GM19452 (cell line): ENCODE data around the gene ATAD3C.
"Not testable (repeated sequence)": the region's sequence is repeated elsewhere in the genome, so short reads cannot be mapped to it uniquely, and the experiment has no call there.

ENCODE experiments used
- ATAC-seq: cut with Tn5 transposase; IDR thresholded peaks from one replicate; pipeline ENCODE4 v1.9.1; 2021; ENCODE audit not compliant: unreplicated experiment

Gene ATAD3C

GRCh38 chr1:1494311-1494710 lies 44.8 kb downstream of the ATAD3C start:
- not testable (repeated sequence) for ATAC-seq

DNA sequence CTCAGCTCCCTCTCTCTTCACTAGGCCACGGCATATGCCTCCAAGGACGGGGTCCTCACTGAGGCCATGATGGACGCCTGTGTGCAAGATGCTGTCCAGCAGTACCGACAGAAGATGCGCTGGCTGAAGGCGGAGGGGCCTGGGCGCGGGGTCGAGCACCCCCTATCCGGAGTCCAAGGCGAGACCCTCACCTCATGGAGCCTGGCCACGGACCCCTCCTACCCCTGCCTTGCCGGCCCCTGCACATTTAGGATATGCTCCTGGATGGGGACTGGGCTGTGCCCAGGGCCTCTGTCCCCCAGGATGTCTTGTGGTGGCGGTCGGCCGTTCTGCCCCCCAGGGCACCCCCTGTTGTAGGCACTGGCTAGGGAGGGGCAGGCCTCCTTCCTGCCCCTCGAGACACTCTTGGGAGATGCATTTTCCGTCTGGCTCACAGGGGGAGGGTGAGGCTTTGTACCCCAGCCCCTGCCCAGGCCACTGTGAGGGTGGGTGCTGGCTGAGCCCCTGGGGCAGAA lies 46.0 kb downstream of the ATAD3C start:
- not testable (repeated sequence) for ATAC-seq

GRCh38 chr1:1504777-1505365 lies 55.4 kb downstream of the ATAD3C start:
- not testable (repeated sequence) for ATAC-seq

DNA sequence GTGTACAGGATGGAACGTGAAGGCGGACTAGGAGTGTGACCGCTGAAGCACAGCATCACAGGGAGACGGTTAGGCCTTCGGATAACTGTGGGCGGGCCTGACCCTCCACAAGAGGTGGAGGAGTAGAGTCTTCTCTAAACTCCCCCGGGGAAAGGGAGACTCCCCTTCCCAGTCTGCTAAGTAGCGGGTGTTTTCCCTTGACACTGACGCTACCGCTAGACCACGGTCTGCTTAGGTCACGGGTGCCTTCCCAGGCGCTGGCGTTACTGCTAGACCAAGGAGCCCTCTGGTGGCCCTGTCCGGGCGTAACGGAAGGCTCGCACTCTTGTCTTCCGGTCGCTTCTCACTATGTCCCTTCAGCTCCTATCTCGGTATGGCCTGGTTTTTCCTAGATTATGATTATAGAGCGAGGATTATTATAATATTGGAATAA lies 55.9 kb downstream of the ATAD3C start:
- ATAC-seq = not testable (repeated sequence)

- ATAC-seq = not testable (repeated sequence)
Observed at GRCh38 chr1:1505801-1506200, 56.3 kb downstream of the ATAD3C start.

DNA sequence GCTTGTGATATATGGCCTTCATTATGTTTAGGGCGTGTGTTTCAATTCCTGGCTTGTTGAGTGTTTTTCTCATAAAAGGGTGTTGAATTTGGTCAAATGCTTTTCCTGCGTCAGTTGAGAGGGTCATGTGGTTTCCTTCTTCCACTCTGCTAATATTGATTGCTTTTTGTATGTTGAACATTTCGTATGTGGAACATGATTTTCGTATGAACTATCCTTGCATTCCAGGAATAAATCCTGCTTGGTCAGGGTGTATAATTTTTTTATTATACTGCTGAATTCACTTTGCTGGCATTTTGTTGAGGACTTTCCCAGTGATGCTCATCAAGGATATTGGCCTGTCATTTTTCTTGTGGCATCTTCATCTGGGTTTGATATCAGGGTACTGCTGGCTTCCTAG lies 57.8 kb downstream of the ATAD3C start:
- ATAC-seq = no peak

DNA sequence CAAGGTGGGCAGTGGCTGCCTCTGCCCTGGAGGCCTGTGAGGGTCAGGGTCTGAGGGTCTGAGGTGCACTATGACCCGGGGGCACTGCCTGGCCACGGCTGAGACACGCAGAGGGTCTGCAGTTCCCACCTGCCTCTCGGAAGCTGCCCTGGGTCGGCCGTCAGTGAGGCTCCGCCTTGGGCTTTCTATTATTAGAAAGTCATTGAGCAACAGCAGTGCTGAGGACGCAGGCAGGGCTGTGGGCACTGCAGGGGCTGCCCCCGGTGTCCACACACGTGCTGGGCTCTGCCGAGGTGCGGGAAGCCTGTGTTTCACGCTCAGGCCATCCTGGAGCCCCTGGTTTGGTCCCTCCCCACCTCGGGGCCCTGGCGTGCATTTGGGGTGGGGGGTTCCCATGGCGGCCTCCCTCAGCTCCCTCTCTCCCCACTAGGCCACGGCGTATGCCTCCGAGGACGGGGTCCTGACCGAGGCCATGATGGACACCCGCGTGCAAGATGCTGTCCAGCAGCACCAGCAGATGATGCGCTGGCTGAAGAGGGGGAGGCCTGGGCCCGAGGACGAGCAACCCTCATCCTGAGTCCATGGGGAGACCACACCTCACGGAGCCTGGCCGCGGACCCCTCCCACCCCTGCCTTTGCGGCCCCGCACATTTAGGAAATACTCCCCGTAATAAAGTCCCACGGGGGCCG lies 59.4 kb downstream of the ATAD3C start:
- not testable (repeated sequence) for ATAC-seq

- not testable (repeated sequence) for ATAC-seq
Observed at GRCh38 chr1:1509465-1509850, 60.0 kb downstream of the ATAD3C start.

DNA sequence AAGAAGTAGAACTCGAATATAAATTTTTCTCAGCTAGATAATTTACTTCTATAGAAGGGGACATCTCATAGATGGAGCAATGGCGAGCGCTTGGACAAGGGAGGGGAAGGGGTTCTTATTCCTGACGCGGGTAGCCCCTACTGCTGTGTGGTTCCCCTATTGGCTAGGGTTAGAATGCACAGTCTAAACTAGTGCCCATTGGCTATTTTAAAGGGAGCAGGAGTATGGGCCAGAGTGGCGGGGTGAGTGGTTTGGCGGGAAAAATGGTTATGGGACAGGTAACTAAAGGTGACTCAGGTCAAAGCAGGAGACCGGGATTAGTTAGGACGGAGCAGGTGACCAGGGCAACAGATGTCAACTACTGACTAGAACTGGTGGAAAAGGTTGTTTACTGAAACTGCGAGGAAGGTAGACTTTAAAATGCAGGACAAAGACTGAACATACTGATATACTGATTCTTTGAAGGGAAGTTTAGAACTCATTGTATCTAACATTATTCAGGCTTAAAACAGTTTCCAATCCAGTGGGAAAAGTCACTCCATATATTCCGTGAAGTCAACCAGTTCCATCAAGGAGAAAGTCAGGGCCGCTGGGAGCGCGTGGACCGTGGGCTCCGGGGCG lies 61.5 kb downstream of the ATAD3C start:
- ATAC-seq = no peak

DNA sequence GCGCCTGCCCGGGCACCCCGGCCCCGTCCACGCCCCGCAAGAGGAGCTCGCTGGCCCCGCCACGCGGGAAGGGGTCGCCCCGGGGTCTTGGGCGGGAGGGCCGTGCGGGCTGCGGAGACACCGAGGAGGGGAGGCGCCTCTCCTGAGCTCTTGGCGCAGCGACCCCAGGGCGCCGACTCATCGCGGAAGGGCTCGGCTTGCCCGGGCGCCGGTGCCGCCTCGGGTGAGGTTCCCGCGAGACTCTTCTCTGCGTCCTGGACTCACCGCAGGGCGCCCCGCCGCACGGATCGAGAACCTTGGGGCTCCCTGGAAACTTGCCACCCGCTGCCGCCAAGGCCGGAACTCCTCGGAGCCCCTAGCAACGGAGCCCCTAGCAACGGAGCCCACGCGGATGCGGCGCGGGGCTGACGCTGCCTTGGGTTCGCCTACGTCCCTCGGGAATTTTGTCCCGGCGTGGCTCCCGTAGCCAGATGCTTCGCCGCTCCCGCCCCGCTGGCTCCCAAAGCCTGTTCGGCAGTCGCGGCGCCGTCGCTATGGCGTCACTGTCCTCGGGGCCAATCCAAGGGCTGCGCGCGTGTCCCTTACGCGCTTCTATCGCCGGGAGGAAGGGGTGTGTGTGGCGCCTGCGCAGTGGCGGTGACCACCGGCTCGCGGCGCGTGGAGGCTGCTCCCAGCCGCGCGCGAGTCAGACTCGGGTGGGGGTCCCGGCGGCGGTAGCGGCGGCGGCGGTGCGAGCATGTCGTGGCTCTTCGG lies 62.2 kb downstream of the ATAD3C start, which contains the start of gene ATAD3A:
Gene ATAD3A (plus strand): TSS at position 630 of the 753 bp plus-strand sequence. CDS start 107 bp downstream, at position 737.
- peak; percentile 81 for ATAC-seq

- not testable (repeated sequence) for ATAC-seq
Observed at GRCh38 chr1:1512425-1512824, 62.9 kb downstream of the ATAD3C start.

DNA sequence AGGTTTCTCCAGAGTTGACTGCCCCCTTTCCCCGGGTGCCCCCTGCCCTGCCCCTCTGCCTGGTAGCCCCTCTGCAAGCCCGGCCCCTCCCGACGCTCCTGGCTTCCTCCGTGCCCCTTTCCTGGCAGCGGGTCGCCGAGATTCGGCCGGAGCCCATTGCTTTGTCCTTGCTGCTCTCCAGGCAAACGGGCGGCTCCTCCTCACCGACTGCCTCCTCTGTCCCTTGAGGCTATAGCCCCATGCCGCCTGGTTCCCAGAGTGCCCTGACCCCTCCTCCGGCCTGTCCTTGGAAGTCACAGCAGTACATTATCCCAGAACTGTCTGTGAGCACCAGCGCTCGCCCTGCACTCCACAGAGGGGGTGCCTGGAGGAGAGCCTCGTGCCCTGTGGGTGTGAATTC lies 64.2 kb downstream of the ATAD3C start:
- not testable (repeated sequence) for ATAC-seq

- ATAC-seq = not testable (repeated sequence)
Observed at GRCh38 chr1:1514376-1514775, 64.9 kb downstream of the ATAD3C start.

GRCh38 chr1:1516923-1517322 lies 67.4 kb downstream of the ATAD3C start:
- ATAC-seq = not testable (repeated sequence)

DNA sequence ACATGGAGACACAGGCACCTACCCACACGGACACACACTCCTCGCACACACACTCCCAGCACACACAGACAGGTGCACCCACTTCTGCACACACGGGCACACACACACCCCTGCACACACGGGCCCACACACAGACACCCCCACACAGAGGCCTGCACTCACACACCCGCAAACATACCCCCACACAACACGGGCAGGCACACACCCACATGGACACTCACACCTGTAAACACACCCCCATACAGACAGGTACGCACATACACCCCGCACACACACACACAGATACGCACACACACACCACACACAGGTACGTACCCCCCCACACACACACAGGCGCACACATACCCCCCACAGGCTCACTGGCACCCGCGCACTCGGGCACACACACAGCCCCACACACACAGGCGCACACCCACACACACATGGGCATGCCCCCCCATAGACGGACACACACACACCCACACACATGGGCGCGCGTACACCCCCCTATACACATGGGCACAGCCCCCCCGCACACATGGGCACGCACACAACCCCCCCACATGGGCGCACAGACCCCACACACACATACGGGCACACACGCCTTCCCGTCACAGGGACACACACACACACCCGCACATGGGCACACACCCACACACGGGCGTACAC lies 68.6 kb downstream of the ATAD3C start:
- no peak for ATAC-seq

DNA sequence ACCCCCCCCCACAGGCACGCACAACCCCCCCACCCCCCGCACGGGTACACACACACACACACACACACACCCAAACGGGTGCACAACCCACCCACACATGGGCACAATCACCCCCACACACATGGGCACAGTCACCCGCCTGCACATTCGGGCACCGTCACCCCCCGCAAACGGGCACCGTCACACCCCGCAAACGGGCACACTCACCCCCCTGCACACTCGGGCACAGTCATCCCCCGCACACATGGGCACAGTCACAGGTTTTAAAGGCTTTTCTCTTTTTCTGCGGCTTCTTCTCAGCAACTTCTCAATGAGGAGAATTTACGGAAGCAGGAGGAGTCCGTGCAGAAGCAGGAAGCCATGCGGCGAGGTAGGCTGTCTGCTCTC lies 69.1 kb downstream of the ATAD3C start:
- not testable (repeated sequence) for ATAC-seq
